GM18498 (cell line): ENCODE results near the gene HBS1L.

Experiments
- ATAC-seq: cut with Tn5 transposase; IDR thresholded peaks from one replicate; pipeline ENCODE4 v1.9.1; 2021; ENCODE audit warnings: mild to moderate bottlenecking, moderate library complexity; ENCODE audit not compliant: unreplicated experiment

Gene HBS1L

GRCh38 chr6:135054569-135055498 lies at the start of gene HBS1L:
TSS of gene HBS1L (minus strand) at chr6:135054822. CDS start at chr6:135054691, 131 bp downstream.
- peak; percentile 96 for ATAC-seq

DNA sequence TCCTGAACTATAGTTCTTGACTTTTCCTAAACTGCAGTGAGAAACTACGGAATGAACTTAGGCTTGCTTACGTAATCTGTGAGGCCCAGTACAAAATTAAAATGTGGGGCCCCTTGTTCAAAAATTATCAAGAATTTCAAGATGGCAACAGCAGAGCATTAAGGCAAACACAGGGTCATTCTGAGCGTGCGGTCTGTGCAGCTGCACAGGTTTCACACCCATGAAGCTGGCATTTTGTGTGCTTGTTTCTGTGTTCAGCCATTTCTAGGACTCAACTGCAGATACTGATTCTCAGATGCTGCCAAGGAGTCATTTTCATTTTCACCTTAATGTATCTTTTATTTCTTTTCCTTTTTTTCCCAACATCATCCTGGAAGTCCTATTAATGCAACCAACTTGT lies 49.6 kb upstream of the HBS1L start:
- no peak for ATAC-seq

DNA sequence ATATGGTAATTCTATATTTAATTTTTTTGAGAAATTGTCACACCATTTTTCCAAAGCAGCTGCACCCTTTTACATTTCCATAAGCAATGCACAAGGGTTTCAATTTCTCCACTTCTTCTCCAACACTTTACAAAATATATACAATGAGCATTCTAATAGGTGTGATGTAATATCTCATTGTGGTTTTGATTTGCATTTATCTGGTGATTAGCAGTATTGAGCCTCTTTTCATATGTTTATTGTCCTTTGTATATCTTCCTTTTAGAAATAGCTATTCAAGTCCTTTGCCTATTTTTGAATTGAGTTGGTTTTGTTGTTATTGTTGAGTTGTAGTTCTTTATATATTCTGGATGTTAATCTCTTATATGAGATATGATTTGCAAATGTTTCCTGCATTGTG lies 47.6 kb upstream of the HBS1L start:
- no peak for ATAC-seq

GRCh38 chr6:135097172-135097571 lies 42.5 kb upstream of the HBS1L start:
- no peak for ATAC-seq

- no peak for ATAC-seq
Observed at GRCh38 chr6:135096403-135097130, 41.9 kb upstream of the HBS1L start.

- ATAC-seq, result no peak
Observed at GRCh38 chr6:135095716-135096115, 41.1 kb upstream of the HBS1L start.

DNA sequence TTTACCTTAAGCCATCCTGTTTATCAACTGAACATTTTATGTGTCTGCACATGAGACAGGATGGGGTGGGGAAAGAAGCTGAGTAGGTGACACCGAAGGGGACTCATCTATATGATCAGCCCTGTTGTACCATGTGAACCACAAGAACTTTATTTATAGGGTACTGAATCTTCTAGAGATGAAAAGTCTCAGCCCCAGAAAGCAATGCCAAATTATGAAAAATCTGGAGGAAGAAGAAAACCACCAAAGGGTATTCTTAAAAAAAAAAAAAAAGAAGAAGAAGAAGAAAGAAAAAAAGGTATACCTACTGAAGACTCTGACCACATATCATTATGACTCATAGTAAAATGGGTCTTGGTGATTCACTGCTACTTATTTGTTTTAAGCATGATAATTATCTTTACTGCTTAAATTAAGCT lies 39.8 kb upstream of the HBS1L start:
- ATAC-seq, result peak; percentile 74

DNA sequence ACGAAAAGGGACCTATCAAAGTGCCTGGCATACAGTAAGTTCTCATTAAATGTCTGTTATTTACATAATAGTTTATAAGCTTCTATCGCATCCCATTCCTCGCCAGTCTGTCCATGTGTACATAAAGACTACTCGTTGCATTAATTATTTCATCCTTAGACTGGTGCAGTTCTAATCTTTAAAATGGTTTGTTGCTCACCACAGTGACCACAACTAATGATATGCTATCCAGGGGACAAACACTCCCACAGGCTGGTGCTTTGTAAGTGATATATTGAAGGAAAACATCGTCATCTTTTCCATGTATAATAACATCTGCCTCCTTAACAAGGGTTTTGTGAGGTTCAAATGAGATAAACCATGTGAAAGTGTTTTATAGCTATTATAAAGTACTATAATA lies 39.0 kb upstream of the HBS1L start:
- no peak for ATAC-seq

GRCh38 chr6:135092724-135093123 lies 38.1 kb upstream of the HBS1L start:
- no peak for ATAC-seq

DNA sequence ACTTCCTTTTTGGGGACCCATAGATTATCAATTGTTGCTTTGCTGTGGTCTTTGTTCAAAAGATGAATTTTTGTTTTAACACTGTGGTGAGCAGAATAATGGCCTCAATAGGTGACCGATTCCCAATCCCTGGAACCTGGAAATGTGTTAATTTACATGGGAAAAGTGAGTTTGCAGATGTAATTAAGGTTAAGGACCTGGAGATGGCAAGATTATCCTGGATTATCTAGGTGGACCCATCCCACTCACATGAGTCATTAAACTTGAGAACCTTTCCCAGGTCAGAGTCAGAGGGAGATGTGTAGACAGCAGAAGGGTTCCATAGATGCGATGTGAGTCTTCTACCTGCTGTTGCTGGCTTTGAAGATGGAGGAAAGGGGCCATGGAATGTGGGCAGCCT lies 36.2 kb upstream of the HBS1L start:
- no peak for ATAC-seq

DNA sequence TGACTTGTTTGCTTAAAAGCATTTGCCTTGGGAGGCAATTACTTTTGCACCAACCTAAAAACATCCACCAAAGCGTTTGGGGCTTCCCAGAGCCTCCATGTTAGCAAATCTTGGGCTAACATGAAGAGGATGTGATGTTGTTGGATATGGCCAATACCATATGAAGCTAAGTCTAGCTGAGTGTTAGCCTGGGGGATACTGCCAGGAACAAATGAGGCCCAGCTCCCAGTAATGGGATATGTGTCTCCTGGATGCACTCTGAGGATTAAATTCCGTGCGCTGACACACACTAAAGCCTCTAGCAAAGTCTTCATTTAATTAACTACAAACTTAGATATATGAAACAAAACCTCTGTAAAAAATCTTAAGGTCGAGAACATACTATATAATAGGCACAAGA lies 35.3 kb upstream of the HBS1L start:
- ATAC-seq, result no peak

GRCh38 chr6:135088818-135089809 lies 34.5 kb upstream of the HBS1L start:
- peak; percentile 84 for ATAC-seq

DNA sequence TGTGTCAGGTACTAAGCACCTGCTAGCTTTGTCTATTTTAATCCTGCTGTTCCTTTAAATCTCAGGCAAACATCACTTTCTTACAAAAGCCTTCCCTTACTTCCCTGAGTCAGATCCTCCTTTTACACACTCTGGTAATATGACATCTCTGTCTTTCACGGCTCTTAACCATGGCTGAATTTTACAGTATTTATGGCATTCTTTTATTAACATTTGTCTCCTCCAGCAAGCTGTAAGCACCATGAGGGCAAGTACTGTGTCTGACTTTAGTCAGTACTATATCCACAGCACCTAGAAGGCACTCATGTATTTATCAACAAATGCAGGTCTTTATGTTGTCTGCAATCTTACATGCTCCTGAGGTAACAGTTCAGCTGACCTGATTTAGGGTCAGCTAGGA lies 33.7 kb upstream of the HBS1L start:
- peak; percentile 2 for ATAC-seq

DNA sequence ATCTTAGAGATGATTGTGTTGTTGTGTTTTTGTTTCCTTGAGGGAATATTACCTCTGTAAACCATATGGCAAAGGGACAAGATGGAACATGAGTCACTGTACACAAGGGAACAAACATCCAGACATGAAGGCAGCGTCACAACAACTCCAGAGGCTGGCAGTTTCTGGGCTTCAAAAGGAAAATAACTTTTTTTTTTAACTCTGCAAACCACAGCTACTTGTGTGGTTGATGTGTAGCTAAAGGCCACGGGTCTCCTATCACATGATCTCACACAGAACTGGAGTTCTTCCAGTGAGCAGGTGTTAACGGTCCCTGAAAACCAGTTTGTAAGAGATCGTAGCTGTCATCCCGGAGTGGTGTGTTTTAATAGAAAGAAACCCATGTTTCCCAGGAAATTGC lies 33.2 kb upstream of the HBS1L start:
- ATAC-seq, result peak; percentile 34

DNA sequence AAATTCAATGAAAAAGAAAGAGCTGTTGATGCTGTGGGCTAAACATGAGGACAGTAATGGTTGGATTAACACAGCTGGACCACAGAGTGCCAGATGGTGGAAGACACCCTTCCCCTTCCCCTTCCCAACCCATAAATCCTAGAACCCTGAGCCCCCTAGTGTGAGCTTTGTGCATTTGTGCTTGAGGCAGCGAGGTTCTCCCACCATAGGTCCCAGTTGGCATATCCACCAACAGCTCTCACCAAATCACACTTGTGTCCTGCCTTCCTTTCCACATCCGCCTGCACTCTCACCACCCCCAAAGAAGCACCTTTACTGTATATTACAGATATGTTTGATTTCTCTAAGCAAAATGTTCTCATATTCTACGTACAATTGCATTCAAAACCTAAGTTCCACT lies 32.8 kb upstream of the HBS1L start:
- peak; percentile 9 for ATAC-seq

DNA sequence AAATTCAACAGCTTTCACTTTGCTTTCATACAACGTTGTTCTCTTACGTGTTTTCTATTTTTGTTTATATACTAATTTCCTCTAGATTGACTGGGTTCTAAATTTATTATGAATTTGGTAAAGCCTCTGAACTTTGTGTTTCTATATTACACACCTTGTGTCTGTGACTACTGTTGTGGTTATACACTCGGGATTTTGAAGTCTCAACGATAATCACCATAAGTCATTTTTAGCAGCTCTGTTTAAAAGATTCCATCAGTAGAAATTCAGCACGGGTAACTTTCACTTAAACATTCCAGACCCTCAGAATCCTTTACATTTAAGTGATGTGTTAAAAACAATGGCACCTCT lies 31.8 kb upstream of the HBS1L start:
- ATAC-seq, result no peak

DNA sequence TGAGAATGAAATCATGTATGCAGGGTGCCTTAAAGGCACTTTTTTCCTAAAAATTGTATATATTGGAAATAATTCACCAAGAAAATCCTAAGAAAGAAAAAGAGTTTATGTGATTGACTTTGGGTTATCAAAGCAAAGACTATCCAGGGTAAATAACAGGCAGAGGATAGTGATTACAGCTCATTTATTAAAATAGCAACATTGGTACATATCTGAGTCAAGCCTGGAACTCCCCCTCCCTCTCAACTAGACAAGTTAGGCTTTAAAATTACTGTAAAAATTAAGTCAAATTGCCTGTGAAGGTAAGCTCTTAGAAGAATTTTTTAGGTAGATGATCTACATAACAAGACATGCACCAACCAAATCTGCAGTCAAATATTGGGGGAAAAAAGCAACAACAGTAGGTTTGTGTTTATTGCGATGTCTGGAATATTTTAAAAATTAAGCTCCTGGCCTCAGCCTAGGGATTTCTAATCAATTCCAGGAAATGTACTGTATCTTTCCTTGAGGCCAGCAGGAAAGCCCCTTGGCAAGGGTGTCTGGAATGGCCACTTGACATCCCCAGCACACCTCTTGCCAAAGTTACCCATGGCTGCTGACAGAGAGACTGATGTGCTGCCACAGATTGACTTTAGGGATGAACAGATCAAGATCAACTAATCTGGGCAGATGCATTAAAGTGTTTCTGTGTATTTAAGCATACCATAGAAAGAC lies 31.2 kb upstream of the HBS1L start:
- ATAC-seq, result no peak

GRCh38 chr6:135084916-135085269 lies 30.3 kb upstream of the HBS1L start:
- no peak for ATAC-seq

DNA sequence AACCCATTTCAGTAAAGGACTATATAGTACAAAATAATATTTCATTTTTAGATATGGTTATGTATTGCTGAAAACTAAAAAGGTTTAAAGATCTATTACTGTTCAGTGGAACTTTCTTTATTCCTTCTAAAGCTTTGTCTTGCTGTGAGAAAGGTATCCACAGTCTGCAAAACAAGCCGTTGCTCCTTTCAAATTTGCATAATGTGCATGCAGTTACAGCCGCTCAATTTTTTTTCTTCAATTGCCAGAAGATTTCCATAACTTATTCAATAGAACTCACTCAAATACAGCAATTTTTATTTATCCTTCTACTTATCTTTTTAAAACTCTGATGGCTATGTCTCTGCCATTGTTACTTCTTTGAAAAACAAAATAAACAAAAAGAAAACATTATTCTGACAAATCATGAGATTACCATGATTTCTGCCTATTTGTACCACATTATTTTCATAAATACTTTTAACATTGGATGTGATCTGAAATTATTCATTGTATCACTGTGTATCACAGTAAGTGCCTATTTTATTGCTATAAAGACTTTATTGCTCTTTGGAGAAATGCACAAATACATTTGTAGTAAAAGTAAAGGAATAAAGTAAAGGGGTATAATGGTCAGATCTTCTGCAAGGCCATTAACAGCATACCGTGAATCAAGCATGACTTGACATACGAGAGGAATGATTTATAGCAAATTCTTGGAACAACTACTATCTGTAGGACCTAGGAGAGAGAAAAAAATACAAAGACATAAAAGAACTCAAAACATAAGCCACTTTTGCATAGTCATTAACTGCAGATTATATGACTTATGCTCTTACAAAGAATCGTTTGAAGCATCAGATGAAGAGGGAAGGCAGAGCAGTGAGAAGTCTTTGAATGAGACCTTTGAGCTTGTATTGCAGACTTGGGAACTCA lies 29.6 kb upstream of the HBS1L start:
- ATAC-seq, result no peak
